D721Med (cell line): ENCODE results near the gene MS4A4A.

Experiments
- DNase-seq: peaks from one replicate; pipeline ENCODE4 v3.0.0; 2011; ENCODE audit warnings: low spot score; ENCODE audit not compliant: insufficient read length
- FAIRE-seq: peaks from 2 replicates; lab custom pipeline; 2011; peaks lifted over from hg19 to GRCh38; lab: Jason Lieb, UNC
- CTCF ChIP-seq: IDR thresholded peaks from 2 replicates; pipeline ENCODE4 v1.5.1; 2012; ENCODE audit warnings: mild to moderate bottlenecking, control low read depth; ENCODE audit not compliant: insufficient read depth; ENCODE audit errors: missing control alignments

MS4A4A gene

GRCh38 chr11:60280412-60280811, at the start of gene MS4A4A:
Gene MS4A4A (plus strand): TSS chr11:60280666. CDS start chr11:60280676, 10 bp downstream.
- TF ChIP-seq CTCF: no peak
- no peak for FAIRE-seq
- no peak for DNase-seq

- FAIRE-seq: no peak
- no peak for DNase-seq
- TF ChIP-seq CTCF: no peak
Measured at GRCh38 chr11:60230681-60231080, 49.8 kb upstream of the MS4A4A start.

- DNase-seq (no peak), FAIRE-seq (no peak)
- TF ChIP-seq CTCF: no peak
Measured at GRCh38 chr11:60235321-60235720, 45.1 kb upstream of the MS4A4A start.

- no peak for TF ChIP-seq CTCF
- no peak for DNase-seq
- no peak for FAIRE-seq
Measured at GRCh38 chr11:60240662-60241061, 39.8 kb upstream of the MS4A4A start.

- TF ChIP-seq CTCF: no peak
- FAIRE-seq (no peak), DNase-seq (no peak)
Measured at GRCh38 chr11:60241786-60242185, 38.7 kb upstream of the MS4A4A start.

- DNase-seq: no peak
- TF ChIP-seq CTCF: no peak
- no peak for FAIRE-seq
Measured at GRCh38 chr11:60242740-60243239, 37.7 kb upstream of the MS4A4A start, which contains the start of gene MS4A4E. Gene MS4A4E (minus strand): TSS chr11:60243137. CDS start chr11:60230055, 13,082 bp downstream.

GRCh38 chr11:60251485-60252212, 28.8 kb upstream of the MS4A4A start:
- TF ChIP-seq CTCF: peak; percentile 36
- DNase-seq (no peak), FAIRE-seq (no peak)
